K562 (cell line): ENCODE measurements around the gene DND1. TPM values are rescaled to one million over a fixed set of nuclear protein-coding genes. Genes with fewer than 3 reads are reported as not detected.

Experiments
- CHD2 ChIP-seq: IDR thresholded peaks from 2 replicates; pipeline ENCODE4 v1.6.1; 2011; ENCODE audit warnings: low read depth, low read length
- CREB1 ChIP-seq, 2 experiments: sonication (generic) in 1 of 2; formaldehyde crosslinking in 1 of 2; IDR thresholded peaks; 2 replicates each; pipeline versions ENCODE4 v1.6.1 to v1.8.0; 2012 to 2022; ENCODE audit warnings: inconsistent platforms in 1 of 2, mild to moderate bottlenecking in 1 of 2, missing genetic modification reagents in 1 of 2, moderate library complexity in 1 of 2
- EP300 ChIP-seq: IDR thresholded peaks from 2 replicates; pipeline ENCODE4 v1.6.1; 2012; ENCODE audit warnings: low read length, improper control_type of control experiment
- FOXA3 ChIP-seq, 2 experiments: fragments of 450-650 bp in 1 of 2; sonication (generic) in 1 of 2; formaldehyde crosslinking; IDR thresholded peaks in 1 of 2; conservative IDR thresholded peaks in 1 of 2; 2 replicates each; pipeline versions ENCODE4 v1.4.0 to v1.8.0; 2020 to 2022; ENCODE audit warnings: mild to moderate bottlenecking in 2 of 2, missing genetic modification reagents in 1 of 2
- GABPA ChIP-seq: fragments of 200-800 bp; sonication (Bioruptor generic); conservative IDR thresholded peaks from 2 replicates; pipeline ENCODE4 v1.6.1; 2016; ENCODE audit warnings: low read depth, missing genetic modification characterization, missing compliant biosample characterization
- LCOR ChIP-seq: sonication (generic); formaldehyde crosslinking; IDR thresholded peaks from 2 replicates; pipeline ENCODE4 v1.8.0; 2022; ENCODE audit warnings: mild to moderate bottlenecking, missing genetic modification reagents
- LEF1 ChIP-seq: fragments of 450-650 bp; IDR thresholded peaks from 2 replicates; pipeline ENCODE4 v1.6.1; 2016; ENCODE audit warnings: mild to moderate bottlenecking
- NEUROD1 ChIP-seq: fragments of 150-350 bp; IDR thresholded peaks from 2 replicates; pipeline ENCODE4 v1.6.1; 2014; ENCODE audit warnings: borderline replicate concordance, low read length, low read depth; ENCODE audit not compliant: partially characterized antibody
- POLR2AphosphoS2 ChIP-seq: IDR thresholded peaks from 2 replicates; pipeline ENCODE4 v1.6.1; 2012; ENCODE audit warnings: low read length, improper control_type of control experiment
- RUNX1 ChIP-seq: sonication (generic); IDR thresholded peaks from 2 replicates; pipeline ENCODE4 v1.6.1; 2016; ENCODE audit warnings: antibody characterized with exemption, low read depth
- TAF9B ChIP-seq: fragments of 450-650 bp; IDR thresholded peaks from 2 replicates; pipeline ENCODE4 v1.6.1; 2018; ENCODE audit warnings: mild to moderate bottlenecking; ENCODE audit not compliant: partially characterized antibody
- TOE1 ChIP-seq, 2 experiments: fragments of 450-650 bp in 1 of 2; sonication (generic) in 1 of 2; formaldehyde crosslinking in 1 of 2; IDR thresholded peaks; 2 replicates each; pipeline versions ENCODE4 v1.7.1 to v1.8.0; 2016 to 2022; ENCODE audit warnings: borderline replicate concordance in 2 of 2, mild to moderate bottlenecking in 2 of 2, antibody characterized with exemption in 1 of 2, inconsistent platforms in 1 of 2, low read depth in 1 of 2, missing genetic modification reagents in 1 of 2, moderate library complexity in 1 of 2
- polyA plus RNA-seq, 8 experiments: library from polyadenylated mRNA; depleted of rRNA in 4 of 8; stranded (reverse) in 5 of 8; unstranded in 3 of 8; fragments of >200 nt; fragmentation: Nextera tagmentation in 2 of 8; fragmentation: Illumina TruSeq in 1 of 8; extraction: Ambion mirVana in 2 of 8; extraction: Trizol in 1 of 8; gene quantifications; 2 replicates each; pipeline versions ENCODE4 v1.2.1 to v1.2.3, GENCODE V29; 2011 to 2014; ENCODE audit warnings: inconsistent platforms in 1 of 8, missing spikeins in 1 of 8
- total RNA-seq, 7 experiments: library from RNA; depleted of rRNA in 6 of 7; stranded (reverse); fragments of >200 nt in 6 of 7; fragmentation: Illumina TruSeq in 2 of 7; extraction: Trizol in 2 of 7; gene quantifications; 2 replicates each; pipeline versions ENCODE4 v1.2.1 to v1.2.3, GENCODE V29; 2011 to 2021; ENCODE audit warnings: low replicate concordance in 1 of 7
- TF ChIP-seq, protein P1 (sequence below): fragments of 450-650 bp; conservative IDR thresholded peaks from 2 replicates; pipeline ENCODE4 v1.6.1; 2016; ENCODE audit warnings: missing genetic modification characterization, low read depth, mild to moderate bottlenecking, missing compliant biosample characterization, moderate library complexity
- TF ChIP-seq, protein P2 (sequence below), 2 experiments: fragments of 450-650 bp in 1 of 2; IDR thresholded peaks; 2 replicates each; pipeline ENCODE4 v1.6.1; 2011 to 2017; ENCODE audit warnings: low read depth in 2 of 2, antibody characterized with exemption in 1 of 2, borderline replicate concordance in 1 of 2, low read length in 1 of 2, mild to moderate bottlenecking in 1 of 2, mixed read lengths in 1 of 2; ENCODE audit not compliant: control insufficient read depth in 1 of 2
- TF ChIP-seq, protein P3 (sequence below): IDR thresholded peaks from 3 replicates; pipeline ENCODE4 v1.6.1; 2011; ENCODE audit warnings: borderline replicate concordance, mild to moderate bottlenecking, moderate library complexity; ENCODE audit not compliant: insufficient read length; ENCODE audit errors: extremely low read depth

The DND1 gene
- total and polyA plus RNA-seq, 9 of the 15 experiments (the other 6 are each of a cell fraction or from before 2014, with no cell fraction given): 0.37 to 2.0 (median 0.90) TPM; not detected in 3

DNA sequence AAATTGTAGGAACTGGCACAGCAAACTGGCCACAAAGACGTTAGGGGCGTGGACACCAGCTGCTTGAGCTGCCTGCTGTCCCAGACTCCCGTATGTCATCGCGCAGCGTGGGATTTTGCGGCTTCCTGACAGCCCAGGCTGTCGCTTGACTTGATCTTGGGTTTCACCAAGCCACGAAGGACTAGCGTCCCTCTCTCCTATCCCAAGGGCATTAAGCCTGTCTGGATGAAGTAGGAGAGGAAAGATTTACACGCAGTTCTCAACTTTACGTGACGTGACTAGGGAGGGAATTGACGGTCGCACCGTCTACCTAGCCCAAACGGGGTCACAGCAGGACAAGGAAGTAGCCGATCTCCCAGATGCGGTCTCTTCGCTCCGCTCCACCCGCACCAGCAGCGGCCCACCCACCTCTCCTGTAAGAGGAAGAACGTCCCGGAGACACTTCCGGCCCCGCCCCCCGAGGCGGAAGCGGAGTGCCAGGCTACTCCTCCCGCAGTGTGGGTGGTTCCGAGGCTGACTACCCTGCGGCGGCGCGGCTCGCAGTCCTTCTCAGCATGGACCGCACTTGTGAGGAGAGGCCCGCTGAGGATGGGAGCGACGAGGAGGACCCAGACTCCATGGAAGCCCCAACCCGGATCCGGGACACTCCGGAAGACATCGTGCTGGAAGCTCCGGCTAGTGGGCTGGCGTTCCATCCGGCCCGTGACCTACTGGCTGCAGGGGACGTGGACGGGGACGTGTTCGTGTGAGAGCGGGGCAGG, 8.8 kb downstream of the DND1 start, which contains the start of gene WDR55 (continued):
- TF ChIP-seq, protein P1, sequence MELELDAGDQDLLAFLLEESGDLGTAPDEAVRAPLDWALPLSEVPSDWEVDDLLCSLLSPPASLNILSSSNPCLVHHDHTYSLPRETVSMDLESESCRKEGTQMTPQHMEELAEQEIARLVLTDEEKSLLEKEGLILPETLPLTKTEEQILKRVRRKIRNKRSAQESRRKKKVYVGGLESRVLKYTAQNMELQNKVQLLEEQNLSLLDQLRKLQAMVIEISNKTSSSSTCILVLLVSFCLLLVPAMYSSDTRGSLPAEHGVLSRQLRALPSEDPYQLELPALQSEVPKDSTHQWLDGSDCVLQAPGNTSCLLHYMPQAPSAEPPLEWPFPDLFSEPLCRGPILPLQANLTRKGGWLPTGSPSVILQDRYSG (tag): 0 out of 2 replicates have a peak, but pooled peaks have one; percentile 45
- TF ChIP-seq, protein P2, sequence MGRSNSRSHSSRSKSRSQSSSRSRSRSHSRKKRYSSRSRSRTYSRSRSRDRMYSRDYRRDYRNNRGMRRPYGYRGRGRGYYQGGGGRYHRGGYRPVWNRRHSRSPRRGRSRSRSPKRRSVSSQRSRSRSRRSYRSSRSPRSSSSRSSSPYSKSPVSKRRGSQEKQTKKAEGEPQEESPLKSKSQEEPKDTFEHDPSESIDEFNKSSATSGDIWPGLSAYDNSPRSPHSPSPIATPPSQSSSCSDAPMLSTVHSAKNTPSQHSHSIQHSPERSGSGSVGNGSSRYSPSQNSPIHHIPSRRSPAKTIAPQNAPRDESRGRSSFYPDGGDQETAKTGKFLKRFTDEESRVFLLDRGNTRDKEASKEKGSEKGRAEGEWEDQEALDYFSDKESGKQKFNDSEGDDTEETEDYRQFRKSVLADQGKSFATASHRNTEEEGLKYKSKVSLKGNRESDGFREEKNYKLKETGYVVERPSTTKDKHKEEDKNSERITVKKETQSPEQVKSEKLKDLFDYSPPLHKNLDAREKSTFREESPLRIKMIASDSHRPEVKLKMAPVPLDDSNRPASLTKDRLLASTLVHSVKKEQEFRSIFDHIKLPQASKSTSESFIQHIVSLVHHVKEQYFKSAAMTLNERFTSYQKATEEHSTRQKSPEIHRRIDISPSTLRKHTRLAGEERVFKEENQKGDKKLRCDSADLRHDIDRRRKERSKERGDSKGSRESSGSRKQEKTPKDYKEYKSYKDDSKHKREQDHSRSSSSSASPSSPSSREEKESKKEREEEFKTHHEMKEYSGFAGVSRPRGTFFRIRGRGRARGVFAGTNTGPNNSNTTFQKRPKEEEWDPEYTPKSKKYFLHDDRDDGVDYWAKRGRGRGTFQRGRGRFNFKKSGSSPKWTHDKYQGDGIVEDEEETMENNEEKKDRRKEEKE (IDR thresholded peaks at IDR 0.05; ENCODE audit: borderline replicate concordance in 1 of 2, control insufficient read depth in 1 of 2, low read depth in 2 of 2, low read length in 1 of 2): peak in 1 of 2 experiments; percentile 82; a peak in 1 of 4 replicates
- TF ChIP-seq FOXA3 (CRISPR knock-in tag; conservative IDR thresholded peaks at IDR 0.05 in 1 of 2, IDR thresholded peaks at IDR 0.05 in 1 of 2) (0 out of 4 replicates have a peak, but pooled peaks of 1 of the 2 experiments have one; percentile 50), LEF1 (peak; percentile 84), RUNX1 (peak; percentile 35; the same call in 1 of the 2 replicates), LCOR (CRISPR knock-in tag) (peak; percentile 12; the same call in 1 of the 2 replicates), CHD2 (peak; percentile 64; the same call in 1 of the 2 replicates), CREB1 (IDR thresholded peaks at IDR 0.05) (peak; percentile 77), CREB1 (CRISPR knock-in tag; IDR thresholded peaks at IDR 0.05) (peak; percentile 54; the same call in 1 of the 2 replicates), NEUROD1 (peak; percentile 14), TOE1 (IDR thresholded peaks at IDR 0.05; ENCODE audit: borderline replicate concordance) (no peak; the same call in 1 of the 2 replicates), TOE1 (CRISPR knock-in tag; IDR thresholded peaks at IDR 0.05; ENCODE audit: borderline replicate concordance, low read depth) (0 out of 2 replicates have a peak, but pooled peaks have one; percentile 28), POLR2AphosphoS2 (0 out of 2 replicates have a peak, but pooled peaks have one; percentile 43), TAF9B (peak; percentile 72), GABPA (peak; percentile 97), EP300 (0 out of 2 replicates have a peak, but pooled peaks have one; percentile 3)
- TF ChIP-seq, protein P3, sequence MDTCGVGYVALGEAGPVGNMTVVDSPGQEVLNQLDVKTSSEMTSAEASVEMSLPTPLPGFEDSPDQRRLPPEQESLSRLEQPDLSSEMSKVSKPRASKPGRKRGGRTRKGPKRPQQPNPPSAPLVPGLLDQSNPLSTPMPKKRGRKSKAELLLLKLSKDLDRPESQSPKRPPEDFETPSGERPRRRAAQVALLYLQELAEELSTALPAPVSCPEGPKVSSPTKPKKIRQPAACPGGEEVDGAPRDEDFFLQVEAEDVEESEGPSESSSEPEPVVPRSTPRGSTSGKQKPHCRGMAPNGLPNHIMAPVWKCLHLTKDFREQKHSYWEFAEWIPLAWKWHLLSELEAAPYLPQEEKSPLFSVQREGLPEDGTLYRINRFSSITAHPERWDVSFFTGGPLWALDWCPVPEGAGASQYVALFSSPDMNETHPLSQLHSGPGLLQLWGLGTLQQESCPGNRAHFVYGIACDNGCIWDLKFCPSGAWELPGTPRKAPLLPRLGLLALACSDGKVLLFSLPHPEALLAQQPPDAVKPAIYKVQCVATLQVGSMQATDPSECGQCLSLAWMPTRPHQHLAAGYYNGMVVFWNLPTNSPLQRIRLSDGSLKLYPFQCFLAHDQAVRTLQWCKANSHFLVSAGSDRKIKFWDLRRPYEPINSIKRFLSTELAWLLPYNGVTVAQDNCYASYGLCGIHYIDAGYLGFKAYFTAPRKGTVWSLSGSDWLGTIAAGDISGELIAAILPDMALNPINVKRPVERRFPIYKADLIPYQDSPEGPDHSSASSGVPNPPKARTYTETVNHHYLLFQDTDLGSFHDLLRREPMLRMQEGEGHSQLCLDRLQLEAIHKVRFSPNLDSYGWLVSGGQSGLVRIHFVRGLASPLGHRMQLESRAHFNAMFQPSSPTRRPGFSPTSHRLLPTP: no peak
